Stimulated activated CD4-positive, alpha-beta T cell treated with anti-CD3 and anti-CD28 coated beads, Interleukin-15, amount 100 ng/mL, for 24 hours (primary cell): ENCODE data around the gene CABP4.

ENCODE experiments used
- DNase-seq: peaks from one replicate; pipeline ENCODE4 v3.0.0-alpha.2; 2020

Gene CABP4

DNA sequence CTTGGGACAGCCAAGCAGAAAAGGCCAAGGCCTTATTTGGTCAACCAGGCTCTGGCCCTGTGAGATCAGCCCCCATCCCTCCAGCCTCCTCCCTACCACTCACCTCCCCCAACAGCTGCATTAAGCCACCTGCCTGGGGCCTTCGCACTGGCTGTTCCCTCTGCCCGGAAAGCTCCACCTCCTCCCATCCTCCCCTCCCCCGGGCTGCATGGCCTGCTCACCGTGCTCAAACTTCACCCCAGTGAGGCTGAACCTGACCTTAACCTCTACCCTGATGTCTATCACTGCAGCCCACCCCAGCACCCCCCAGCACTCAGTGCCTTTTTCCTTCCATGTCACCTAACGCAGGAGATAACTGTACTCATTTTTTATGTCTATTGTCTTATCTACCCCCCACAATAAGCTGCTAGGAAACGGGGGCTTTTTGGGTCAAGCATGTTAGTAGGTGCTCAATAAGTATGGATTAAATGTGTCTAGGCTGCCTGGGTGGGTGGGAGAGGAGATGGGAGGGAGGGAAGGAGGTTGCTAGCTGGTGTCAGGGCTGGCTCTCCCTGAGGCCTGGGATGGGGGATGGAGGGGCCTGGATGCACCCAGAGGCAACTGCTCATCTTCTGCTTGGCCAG lies 18.6 kb upstream of the CABP4 start:
- peak; percentile 91 for DNase-seq

DNA sequence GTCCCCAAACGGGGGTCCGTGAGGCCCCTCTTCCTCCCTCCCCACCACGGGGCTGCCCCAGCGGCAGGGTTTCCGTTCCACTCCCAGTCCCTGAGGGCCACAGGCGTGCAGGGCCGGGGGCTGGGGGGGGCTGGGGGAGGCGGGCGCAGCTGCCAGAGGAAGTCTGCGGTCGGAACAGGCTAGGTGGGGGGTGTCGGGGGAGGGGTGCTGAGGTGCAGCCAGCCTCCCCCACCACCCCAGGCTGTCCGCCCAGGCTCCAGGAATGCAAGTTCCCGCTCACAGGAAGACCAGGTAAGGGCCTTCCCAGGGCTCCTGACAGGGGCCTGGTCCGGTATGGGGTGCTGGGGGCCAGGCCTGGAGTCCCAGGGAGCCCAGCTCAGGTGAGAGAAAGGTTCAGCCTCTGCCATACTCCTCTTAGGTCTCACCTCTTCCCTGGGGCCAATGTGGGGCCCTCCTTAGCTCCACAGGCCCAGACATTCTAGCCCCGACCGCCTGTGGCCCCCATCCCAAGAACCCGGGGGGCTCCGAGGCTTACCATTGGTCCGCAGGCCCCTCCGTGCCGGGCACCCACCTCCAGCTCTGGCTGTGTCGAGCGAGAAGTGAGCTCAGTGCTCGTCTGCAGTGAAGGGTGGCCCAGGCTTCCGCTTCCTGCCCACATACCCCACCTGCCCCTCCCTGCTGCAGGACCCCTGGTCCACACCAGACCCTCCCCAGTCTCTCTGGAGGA lies 17.9 kb upstream of the CABP4 start, which contains the start of gene PTPRCAP:
TSS of gene PTPRCAP (minus strand) at position 601 of the 727 bp plus-strand sequence. CDS start at position 538, 63 bp downstream.
- peak; percentile 87 for DNase-seq

GRCh38 chr11:67437809-67438157 lies 17.4 kb upstream of the CABP4 start:
- no peak for DNase-seq

- peak; percentile 93 for DNase-seq
Observed at GRCh38 chr11:67438158-67438902, 16.8 kb upstream of the CABP4 start.

DNA sequence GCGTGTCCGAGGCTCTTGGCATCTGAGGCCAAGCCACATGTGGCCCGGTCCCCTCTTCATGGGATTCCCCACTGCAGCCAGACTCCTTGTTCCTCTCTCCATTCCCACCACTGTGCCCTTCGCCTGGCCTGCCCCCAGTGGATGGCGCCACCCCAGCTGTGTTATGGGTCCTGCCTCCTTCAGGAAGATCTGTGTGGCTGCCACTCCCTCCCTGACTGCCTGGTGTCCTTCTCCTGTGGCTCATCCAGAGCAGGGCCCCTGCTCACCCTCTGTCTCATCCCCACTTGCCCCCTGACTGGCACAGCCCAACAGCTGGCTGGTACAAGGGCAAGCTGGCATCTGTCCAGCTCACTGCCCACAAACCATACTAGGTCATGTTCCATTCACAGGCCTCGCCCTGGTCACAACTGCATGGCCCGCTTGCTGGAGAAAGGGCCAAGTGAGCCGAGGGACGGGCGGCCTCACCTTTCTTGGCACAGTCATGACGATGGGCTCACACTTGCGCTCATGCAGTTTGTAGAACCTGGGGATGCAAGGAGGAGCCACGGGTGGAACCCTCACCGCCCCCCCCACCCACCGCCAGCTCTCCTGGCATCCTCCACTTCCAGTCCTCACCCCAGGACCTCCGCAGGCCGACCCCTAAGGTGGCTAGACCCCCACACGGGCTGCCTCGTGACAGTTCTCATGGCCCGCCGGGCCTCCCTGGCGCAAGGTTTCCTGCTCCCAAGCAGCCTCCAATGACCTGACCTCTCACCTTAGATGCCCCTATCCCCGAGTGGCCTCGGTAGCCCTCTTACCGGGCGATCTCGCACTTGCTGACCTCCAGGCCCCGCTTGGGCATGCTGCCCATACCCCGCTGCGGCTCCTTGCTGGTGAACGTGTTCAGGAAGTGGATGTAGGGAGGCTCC lies 15.6 kb upstream of the CABP4 start:
- DNase-seq: peak; percentile 69

- peak; percentile 38 for DNase-seq
Observed at GRCh38 chr11:67440229-67441097, 14.7 kb upstream of the CABP4 start.

DNA sequence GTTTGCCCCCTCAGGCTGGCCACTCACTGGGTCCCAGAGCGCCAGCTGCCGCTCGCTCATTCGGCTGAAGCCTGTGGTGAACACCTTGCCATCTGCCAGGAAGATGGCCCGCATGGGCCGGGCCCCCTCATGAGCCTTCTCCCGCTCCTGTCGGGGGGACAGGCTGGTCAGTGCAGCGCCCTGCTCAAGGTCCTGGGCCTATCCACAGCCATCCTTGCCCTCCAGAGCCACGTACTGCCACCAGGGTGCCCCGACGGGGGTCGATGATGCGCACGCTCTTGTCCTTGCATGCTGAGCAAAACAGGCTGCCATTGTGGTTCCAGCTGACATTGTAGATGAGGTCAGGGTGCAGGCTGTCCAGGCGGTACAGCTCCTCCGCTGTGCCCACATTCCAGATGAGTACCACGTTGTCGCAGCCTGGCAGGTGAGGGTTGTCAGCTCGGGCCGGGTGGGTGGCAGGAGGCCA lies 14.0 kb upstream of the CABP4 start:
- DNase-seq: peak; percentile 48

DNA sequence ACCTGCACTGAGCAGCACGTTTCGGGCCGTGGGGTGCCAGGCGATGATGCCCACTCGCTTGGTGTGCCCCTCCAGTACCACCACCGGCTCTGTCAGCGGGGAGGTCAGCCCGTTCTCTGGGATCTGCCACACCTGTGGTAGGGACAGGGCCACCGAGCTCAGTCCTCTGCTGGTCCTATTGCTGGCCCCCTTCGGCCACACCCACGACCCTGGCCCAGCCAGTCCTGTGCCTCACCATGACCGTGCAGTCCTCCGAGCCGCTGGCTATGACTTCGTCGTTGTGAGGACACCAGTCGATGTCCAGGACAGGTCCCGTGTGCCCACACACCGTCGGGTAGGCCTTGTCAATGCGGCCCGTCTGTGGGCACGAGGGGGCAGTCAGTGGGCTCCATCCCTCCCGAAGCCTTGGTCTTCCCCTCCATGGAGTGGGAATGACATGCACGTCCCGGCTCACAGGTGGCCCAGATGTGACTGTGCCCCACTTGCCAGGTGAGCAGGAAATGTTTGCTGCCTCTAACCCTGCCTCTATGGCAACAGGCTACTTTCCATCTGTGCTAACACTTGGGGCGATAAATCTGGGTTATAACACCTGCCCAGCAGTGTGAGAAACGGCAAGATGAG lies 13.3 kb upstream of the CABP4 start:
- DNase-seq: no peak

DNA sequence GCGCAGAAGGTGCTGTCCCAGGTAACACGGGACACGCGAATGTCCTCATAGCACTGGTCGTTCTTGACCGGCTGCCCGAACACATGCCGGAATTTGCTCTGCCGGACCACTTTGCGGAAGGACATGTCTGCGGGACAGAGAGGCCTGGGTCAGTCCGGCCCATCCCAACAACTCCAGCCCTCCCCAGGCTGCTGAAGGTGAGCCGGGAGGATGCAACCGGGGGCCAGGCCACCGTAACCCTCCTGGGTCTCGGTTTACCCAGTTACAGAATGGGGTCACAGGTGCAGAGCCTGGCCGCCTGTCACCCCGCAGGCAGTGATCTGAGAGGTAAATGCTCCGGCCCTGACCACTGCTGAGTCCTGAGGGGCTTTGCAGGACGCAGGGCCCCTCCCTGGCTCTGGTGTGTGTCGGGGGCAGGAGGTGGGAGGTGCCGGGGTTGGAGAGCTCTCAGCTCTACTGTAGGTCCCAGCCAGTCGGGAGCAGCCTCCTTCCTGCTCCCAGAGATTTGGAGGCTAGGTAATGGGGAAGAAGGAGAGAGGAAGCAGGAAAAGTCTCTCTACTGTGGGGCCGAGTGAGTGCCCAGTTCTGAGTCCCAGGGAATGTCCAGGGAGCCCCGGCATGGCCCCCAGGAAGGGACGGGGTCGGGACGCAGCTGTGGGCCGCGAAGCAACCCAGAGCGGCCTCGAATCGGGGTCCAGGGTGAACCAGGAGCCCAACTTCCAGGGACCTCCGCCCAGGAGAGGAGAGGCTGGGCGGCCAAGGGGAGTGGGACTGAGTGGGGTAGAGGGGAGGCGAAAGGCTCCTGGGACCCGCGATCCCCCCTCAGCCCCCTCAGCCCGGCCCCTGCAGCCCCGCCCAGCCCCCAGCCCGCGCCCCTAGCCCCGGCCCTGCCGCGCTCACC lies 12.4 kb upstream of the CABP4 start:
- DNase-seq: no peak

- DNase-seq: no peak
Observed at GRCh38 chr11:67445515-67445914, 9.6 kb upstream of the CABP4 start.

DNA sequence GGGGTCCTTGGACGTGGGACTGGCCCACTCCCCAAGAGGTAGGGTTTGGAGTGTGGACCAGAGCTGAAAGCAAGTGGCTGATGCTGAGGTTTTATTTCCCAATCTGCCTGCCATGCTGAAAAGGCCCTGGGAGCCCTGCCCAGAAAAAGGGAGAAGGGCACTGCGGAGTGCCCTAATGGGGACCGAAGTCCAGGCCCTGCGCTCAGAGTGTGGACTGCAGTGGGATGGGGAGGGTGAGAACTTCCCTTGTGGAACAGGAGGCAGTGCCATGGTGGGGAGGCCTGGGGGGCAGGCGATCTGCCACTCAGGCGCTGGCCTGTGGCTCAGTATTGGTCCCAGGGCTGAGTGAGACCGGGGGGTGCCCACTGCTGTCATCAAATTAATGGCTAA lies 6.9 kb upstream of the CABP4 start:
- no peak for DNase-seq

DNA sequence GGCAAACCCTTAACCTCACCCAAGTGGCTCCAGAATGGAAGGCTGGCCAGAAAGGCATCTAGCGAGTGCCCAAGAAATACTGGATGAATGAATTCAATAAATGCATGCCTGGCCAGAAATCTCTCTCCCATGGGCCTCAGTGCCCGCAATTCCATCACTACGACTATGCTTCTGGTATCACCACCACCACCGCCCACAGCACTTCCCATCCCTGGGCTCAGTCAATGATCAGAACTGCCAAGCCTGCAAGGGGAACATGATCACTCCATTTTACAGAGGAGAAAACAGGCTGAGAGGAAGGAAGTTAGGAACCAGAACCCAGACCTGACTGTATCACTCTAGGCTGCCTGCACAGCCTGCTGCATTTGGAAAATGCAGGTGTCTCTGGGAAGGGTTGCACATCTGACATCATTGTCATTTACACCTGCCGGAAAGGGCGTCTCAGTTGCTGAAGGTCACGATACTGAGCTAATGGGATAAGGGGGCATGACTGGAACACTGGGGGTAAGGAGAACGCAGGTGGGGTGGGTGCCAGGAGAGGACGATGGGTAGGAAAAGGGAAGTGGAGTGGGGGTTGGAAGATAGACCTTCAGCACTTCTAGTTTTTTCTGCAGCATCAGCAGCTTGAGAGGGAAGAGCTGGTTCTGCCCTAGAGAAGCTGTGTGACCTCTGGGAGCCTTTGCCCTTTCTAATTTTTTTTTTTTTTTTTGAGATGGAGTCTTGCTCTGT lies 5.9 kb upstream of the CABP4 start:
- DNase-seq: no peak

GRCh38 chr11:67450796-67451657 lies 4.1 kb upstream of the CABP4 start:
- DNase-seq: no peak

DNA sequence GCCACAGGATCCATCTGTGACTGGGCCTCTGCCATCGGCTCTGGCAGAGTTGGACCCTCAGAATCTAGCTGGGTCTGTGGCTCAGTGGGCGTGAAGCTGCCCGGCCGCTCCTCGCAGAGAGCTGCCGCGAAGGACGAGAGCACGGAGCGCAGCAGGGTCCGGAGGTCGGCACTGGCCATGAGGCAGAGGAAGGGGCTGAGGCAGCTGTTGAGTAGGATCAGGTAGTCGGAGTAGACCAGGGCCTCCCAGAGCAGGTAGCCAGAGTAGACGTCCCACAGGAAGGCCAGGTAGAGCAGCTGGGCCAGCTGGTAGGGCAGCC lies 3.5 kb upstream of the CABP4 start:
- no peak for DNase-seq

DNA sequence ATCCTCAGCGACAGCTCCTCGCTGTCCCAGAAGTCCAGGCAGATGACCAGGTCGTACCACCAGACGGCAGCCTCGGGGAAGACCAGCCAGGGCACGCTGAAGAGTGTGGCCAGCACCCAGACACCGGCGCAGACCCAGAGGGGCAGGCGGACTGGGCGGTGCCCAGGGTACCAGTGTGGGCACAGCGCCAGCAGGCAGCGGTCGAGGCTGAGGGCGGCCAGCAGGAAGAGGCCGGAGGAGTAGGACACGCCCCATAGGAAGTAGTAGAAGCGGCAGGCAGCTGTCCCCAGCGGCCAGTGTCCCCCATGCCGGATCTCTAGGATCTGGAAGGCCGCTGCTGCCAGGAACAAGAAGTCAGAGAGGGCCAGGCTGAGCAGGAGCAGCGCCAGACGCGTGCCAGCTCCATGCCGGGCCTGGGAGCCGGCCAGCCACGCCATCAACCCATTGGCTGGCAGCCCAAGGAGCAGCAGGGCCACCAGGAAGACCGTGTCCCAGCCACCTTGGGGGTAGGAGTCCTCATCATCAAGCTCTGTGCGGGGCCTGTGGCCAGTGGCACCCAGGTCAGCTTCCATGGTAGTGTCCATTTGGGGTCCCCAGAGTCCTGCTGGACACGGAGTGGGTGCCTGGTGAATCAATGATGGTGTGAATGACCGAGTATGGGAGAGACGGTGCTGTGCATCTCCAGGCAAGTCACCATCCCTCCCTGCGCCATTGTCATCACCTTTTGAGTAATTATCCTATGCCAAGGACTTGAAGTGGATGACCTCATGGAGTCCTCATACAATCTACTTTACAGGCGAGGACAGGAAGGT lies 2.8 kb upstream of the CABP4 start, which contains the start of gene GPR152:
TSS of gene GPR152 (minus strand) at position 589 of the 812 bp plus-strand sequence. CDS start at position 584, 5 bp downstream.
- DNase-seq: no peak

DNA sequence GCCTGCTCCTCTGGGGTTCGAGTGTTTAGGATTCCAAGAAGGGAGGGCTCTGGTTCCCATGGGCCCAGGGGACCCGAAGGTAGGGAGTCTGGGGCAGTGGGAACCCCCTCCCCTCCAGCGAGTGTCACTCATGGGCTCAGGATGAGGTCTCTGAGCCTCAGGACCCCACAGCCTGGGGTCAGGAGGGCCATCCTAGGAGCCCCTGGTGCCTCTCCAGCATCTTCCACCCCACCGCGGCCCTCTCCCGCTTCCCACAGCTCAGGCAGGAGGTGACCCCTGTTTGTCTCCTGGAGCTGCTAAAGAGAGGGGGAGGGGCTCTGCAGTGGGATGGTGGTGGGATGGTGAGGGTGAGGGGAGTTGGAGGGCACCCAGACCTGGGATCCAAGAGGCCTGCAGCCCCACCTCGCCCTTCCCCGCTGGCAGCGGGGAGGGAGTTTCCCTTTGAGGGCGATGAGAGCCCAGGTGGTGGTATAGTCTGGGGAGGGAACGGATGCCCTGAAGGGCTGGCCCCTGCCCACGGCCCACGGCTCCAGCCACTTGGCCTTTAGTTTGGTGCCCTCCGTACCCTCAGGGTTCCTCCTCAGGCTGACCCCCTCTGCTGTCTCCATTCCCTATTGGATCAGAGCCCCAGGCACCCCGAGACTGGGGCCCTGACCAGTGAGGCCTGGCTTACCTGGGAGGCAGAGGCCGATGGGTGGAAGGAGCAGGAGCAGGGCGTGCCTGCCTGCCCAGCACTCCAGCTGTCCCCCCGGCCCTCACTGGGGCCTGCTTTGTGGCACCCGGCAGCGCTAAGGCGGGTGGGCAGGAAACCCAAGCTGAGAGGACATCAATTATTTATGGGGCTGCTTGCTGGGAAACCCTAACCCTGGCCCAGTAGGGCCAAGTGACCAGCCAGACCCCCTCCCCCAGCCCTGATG lies 1.1 kb upstream of the CABP4 start:
- DNase-seq: no peak
